HG03521 (cell line): ENCODE measurements around the gene CTIF.

ENCODE experiments used
- ATAC-seq: cut with Tn5 transposase; IDR thresholded peaks from one replicate; pipeline ENCODE4 v1.9.1; 2021; ENCODE audit warnings: mild to moderate bottlenecking, moderate library complexity; ENCODE audit not compliant: unreplicated experiment

CTIF gene

DNA sequence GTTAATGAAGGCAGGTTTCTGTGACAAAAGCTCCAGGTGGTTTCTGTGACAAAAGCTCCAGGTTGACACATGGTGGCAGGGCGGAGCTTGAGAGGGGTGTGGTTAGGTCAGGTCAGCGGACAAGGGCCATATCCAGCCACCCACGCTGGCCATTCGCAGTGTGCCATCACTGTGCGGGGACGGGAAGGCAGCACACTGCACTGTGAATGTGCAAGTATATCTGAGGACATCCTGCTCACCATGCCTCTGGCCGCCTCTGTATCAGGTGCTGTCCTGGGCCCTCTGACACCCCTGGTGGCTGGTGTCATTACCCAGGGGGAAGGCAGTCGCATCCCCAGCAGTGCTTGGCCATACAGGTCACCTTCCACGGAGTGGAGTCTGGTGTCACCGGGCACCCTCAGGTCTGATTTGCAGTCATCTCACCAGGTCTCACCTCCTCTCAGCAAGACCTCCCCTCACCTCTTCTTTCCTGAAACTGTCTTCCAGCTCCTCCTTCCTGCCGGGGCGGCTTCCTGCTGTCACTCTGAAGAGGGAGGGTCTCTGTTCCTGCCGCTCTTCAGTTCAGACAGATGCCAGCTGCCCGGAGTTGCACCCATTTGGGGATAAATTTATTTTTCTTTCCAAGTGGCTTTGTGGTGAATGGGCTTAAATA is 34.9 kb downstream of the CTIF start:
- ATAC-seq: no peak

DNA sequence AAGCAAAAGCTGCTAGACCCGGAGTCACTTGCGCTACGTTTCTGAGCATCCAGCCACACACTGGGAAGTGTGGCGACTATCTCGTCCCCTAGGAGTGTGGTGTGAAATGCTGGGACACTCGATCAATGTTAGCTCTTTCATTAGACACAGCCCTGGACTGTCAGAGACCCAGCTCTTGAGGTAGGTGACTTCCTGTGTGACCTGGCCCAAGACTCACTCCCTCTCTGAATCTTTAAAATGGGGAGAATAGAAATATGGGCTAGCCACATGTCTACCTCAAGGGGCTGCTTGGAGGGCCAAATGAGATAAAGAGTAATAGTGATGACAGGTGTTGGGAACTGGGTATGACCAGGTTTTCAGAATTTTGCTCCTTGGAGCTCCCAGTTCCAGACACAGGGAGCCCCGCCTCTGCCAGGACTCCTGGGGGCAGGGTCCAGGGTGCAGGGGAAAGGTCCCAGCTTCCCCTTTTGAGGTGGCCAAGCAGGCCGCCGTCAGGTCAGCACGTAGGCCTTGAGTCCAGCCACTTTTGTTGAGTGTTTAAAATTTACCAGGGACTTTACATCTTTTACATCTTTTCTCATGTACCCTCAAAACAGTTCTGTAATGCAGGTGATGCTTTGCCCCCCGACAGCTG is 36.0 kb downstream of the CTIF start:
- ATAC-seq: no peak

GRCh38 chr18:48575301-48575657 is 36.4 kb downstream of the CTIF start:
- no peak for ATAC-seq

GRCh38 chr18:48575658-48576456 is 37.0 kb downstream of the CTIF start:
- ATAC-seq: no peak

DNA sequence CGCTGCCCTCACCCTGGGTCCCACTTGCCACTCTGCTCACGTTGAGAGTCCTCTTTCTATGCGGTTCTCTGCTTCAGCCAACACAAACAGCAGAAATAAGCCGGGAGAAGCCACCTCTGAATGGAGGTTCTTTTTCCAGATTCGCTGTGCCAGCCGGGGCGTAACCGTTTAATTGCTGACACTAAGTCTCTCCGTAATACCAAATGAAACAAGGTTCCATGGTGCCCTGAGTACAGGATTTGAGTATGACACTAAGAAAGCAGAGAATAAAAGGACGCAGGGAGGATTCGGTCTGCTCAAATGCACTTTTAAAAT is 37.6 kb downstream of the CTIF start:
- ATAC-seq: no peak

GRCh38 chr18:48577478-48578190 is 38.8 kb downstream of the CTIF start:
- no peak for ATAC-seq

DNA sequence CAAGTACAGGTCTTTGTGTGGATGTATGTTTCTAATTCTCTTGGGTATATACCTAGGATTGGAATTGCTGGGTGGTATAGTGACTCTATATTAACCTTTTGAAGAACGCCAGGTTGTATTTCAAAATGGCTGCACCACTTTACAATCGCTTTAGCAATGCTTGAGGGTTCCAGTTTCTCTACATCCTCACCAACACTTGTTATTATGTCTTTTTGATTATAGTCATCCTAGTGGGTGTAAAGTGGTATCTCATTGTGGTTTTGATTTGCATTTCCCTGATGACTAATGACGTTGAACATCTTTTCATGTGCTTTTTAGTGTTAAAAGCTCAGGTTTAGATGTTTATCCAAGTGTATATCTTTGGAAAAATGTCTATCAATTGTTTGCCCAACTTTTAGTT is 39.5 kb downstream of the CTIF start:
- no peak for ATAC-seq

- no peak for ATAC-seq
Measured at GRCh38 chr18:48580066-48580465, 41.2 kb downstream of the CTIF start.

GRCh38 chr18:48580782-48581181 is 42.0 kb downstream of the CTIF start:
- ATAC-seq: no peak

GRCh38 chr18:48581206-48581605 is 42.4 kb downstream of the CTIF start:
- ATAC-seq: no peak

GRCh38 chr18:48581941-48582340 is 43.1 kb downstream of the CTIF start:
- no peak for ATAC-seq

DNA sequence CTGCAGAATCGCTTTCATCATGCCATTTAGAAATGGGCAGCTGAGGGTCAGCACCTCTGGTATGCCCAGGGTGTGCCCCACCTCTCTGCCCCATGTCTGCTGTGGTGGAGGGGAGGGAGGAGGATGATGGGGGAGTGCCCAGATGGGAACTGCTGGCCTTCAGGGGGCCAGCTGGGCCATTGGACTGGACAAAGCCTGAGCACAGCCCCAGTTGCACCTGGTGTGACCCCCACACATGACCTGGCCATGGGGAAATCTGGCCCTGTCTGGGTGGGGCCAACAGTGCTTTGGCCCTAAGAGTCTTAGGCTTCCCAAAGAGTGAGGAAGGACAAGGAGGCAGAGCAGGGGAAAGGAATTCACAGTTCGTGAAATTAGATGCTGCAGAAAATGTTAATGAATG is 44.1 kb downstream of the CTIF start:
- ATAC-seq: no peak

DNA sequence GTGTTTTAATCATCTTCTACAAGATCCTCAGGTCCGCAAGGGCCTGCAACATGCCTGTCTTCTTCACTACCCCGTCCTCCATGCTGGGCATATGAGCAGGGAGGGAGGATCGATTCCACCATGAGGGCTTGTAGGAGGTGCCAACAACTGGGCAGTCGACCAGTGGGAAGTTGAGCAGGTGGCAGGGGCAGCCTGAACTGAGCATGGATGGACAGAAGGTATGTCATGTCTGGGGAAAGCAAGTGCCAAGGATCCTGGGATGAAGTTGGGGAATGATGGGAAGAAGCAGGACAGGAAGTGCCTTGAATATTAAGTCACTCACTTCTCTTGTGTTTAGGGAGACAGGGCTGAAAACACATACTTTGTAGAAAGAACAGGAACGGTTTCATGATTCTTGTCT is 44.7 kb downstream of the CTIF start:
- no peak for ATAC-seq

- no peak for ATAC-seq
Measured at GRCh38 chr18:48589797-48590519, 51.1 kb downstream of the CTIF start.

GRCh38 chr18:48590678-48591077 is 51.8 kb downstream of the CTIF start:
- ATAC-seq: no peak

DNA sequence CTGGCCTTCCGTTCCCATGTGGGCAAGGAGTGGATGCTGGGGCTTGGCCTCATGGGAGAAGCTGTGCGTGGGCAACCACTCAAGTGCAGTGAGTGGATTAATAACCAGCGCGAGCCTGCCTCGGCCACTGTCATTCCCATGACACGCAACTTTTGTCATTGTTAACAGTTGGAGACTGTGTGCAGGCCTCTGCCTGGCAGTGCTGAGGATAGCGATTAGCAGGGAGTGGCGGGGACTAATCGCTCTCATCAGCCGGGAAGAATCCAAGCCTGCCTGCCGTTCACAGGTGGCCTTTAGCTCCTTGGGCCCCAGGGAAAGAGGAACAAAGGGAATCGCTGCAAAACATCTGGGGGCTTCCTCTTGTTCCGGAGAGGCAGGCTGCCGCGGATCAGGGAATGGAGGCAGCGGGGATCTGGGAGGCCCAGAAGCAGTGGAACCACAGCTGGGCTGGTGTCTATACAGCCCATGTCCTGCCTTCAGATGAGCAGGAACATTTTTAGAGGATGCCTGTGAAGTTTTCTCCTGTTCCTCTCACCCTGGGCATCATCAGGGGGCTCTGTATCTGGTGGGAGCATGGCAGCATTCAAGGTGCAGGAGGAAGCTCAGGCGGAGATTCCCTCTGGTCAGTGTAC is 53.8 kb downstream of the CTIF start:
- no peak for ATAC-seq

GRCh38 chr18:48594471-48595094 is 55.8 kb downstream of the CTIF start:
- no peak for ATAC-seq

DNA sequence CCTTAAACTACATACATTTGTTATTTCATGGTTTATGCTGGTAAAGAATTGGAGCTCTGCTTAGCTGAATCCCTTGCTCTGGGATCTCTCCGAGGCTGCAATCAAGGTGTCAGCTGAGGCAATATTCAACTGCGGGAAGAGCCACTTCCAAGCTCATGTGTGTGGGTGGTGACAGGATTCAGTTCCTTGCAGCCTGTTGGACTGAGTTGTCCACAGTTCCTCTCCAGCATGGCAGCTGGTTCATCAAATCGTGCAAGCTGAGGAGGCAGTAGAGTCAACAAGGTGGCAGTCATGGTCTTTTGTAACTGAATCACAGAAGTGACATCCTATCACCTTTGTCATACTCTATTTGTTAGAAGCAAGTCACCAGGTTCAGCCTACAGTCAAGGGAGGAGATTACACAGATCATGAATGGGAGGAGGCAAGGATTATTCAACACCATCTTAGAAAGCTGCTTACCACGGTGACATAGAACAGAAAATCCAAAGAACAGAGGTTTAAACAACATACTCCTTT is 56.9 kb downstream of the CTIF start:
- no peak for ATAC-seq

GRCh38 chr18:48597110-48597509 is 58.3 kb downstream of the CTIF start:
- no peak for ATAC-seq

- no peak for ATAC-seq
Measured at GRCh38 chr18:48597671-48598070, 58.8 kb downstream of the CTIF start.
